HG02678 (cell line): Measurements from ENCODE around the gene TAOK3.
"Not testable (repeated sequence)": the region's sequence is repeated elsewhere in the genome, so short reads cannot be mapped to it uniquely, and the experiment has no call there.

ENCODE experiments used
- ATAC-seq: cut with Tn5 transposase; IDR thresholded peaks from one replicate; pipeline ENCODE4 v1.9.1; 2021; ENCODE audit warnings: mild to moderate bottlenecking, moderate library complexity; ENCODE audit not compliant: unreplicated experiment

TAOK3 gene

DNA sequence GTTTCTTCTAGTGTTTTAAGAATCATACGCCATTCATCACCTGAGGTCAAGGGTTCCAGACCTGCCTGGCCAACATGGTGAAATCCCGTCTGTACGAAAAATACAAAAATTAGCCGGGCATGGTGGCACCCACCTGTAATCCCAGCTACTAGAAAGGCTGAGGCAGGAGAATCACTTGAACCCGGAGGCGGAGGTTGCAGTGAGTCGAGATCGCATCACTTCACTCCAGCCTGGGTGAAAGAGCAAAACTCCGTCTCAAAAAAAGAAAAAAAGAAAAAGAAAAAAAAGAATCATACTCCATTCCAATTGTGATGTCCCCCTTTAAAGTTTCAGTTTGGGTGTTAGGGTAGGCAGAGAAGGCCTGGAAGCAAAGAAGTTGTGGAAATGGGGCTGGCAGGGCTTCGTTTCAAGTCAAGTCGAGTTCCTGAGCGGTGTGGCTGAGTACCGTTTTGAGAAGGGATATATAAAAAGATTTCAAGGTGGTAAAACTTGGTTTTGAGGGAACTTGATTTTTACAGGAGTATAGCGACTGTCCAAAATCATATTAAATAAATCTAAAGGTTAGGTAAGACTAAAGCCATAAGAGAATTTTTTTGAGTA is 1.5 kb upstream of the TAOK3 start:
- no peak for ATAC-seq

DNA sequence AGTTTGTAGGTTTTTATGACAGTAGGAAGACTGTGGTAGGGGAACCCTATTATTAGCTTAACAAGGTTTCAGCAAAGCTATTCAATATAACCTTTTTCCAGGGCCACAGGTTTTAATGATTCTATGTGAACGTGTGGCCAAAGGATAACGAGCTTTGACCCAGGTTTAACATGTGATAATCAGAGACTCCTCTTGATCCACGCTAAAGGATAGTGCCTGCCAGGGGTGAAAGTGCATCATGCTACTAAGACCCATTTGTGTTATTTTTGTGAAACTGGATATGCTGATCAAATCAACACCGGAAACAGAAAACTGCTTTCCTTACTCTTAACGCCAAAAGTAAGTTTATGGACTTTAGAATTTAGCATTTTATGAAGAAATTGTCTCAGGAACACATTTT is 909 bp upstream of the TAOK3 start:
- ATAC-seq, result no peak

DNA sequence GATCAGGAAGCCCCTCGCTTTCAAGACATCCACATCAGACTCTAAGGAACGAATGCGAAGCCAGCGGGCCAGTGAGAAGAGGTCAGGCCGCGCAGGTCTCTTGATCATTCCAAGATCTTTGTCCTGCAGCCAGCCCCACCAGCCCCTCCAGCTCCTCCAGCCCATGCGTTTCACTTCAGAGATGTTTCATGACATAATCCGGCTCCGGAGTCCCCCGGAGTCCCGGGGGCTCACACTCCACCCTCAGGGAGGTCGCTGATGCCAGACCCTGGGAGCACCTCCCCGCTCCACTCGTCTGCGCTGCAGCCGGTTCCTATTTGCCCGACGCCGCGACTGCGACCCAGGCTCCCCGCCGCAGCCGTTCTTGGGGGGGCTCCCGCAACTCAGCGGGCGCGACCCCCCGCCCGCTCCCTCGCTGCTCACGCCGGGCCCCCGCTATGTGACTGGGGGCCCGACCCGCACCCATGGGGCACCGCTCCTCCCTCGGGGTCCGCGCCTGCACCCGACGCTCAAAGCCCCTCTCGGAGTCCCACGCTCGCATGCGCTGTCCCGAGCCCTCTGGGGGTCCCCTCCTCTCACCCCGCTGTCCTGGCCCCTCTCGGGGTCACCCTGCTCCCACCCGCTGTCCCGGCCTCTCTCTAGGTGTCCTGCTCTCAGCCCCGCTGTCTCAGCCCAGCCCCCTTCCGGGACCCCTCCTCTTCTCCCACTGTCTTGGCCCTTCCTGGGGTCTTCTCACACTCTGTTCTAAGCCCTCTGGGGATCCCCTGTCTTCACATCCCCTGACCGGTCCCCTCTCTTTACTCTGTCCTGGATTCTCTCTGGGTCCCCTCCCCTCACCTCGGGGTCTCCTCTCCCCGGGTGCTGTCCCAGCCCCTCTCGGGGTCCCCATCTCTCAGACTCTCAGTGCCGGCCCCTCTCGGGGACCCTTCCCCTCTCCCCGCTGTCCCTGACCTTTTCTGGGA is 1.1 kb downstream of the TAOK3 start:
- no peak for ATAC-seq

DNA sequence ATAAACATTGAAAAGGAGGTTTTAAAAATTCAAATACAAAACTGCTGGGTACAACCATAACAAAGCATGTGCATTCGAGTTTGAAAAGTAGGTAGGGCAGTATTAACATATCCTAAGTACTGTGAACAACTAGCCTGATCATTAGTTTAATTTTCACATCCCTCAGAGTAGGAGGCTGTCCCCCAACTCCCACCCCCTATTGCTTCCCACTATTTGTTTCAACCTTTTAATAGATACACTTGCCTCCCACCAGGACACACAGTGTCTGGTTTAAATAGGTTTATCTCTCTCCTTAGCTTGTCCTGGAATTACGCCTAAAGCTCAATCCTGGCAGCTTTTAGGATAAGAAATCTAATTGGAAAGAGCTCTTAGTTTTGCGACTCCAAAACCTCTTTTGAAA is 2.1 kb downstream of the TAOK3 start:
- ATAC-seq, result no peak

DNA sequence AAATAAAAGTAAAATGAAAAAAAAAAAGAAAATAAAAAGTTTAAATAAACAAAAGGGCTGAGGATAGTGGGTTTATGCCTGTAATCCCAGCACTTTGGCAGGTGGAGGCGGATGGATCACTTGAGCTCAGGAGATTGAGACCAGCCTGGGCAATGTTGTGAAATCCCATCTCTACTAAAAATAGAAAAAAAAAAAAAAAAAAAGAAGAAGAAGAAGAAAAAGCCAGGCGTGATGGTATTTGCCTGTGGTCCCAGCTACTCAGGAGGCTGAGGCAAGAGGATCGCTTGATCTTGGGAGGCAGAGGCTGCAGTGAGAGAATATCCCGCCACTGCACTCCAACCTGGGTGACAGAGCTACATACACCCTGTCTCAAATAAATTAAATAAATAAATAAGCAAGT is 3.9 kb downstream of the TAOK3 start:
- no peak for ATAC-seq

DNA sequence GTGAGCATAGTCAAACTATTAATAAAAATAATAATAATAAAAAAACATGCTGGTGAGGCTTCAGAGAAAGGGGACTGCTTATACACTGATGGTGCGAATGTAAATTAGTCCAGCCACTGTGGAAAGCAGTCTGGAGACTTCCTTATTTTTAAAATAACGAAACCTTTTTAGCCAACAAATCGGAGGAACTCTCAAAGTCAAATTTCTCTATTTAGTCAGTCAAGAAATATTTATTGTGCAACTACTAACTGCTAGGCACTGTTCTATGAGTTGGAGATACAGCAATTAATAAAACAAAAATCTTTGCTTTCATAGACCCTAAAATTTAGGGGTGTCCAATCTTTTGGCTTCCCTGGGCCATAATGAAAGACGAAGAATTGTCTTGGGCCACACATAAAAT is 10.8 kb downstream of the TAOK3 start:
- no peak for ATAC-seq

DNA sequence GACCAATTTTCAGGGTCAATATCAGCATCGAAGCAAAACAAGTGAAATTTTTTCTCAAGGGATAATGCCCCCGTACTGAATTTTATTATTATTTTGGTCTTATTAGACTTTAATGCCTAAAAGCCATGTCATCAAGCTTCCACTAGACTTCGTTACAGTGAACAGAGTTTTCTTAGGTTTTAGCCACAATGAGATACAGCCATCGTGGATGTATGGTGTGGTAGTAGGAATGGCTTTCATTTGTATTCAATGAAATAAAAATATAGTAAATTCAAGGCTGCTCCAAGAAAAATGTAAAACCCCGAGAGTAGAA is 11.7 kb downstream of the TAOK3 start:
- no peak for ATAC-seq

DNA sequence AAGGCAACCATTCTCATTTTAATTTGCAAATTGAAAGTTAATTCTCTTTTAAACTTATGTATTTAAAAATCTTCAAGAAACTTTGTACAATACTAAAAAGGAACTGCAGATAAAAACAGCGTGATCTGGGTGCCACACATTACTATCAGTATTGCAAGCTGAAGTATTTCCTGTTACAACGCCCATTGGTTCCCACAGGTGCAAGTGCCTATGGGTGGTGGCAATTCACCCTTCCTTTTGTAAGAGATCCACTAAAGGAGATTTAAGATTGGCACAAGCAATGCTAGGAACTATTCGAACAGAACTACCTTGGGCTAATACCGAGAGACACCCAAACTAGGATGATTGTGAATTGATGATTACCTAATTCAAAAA is 13.2 kb downstream of the TAOK3 start:
- ATAC-seq, result no peak

DNA sequence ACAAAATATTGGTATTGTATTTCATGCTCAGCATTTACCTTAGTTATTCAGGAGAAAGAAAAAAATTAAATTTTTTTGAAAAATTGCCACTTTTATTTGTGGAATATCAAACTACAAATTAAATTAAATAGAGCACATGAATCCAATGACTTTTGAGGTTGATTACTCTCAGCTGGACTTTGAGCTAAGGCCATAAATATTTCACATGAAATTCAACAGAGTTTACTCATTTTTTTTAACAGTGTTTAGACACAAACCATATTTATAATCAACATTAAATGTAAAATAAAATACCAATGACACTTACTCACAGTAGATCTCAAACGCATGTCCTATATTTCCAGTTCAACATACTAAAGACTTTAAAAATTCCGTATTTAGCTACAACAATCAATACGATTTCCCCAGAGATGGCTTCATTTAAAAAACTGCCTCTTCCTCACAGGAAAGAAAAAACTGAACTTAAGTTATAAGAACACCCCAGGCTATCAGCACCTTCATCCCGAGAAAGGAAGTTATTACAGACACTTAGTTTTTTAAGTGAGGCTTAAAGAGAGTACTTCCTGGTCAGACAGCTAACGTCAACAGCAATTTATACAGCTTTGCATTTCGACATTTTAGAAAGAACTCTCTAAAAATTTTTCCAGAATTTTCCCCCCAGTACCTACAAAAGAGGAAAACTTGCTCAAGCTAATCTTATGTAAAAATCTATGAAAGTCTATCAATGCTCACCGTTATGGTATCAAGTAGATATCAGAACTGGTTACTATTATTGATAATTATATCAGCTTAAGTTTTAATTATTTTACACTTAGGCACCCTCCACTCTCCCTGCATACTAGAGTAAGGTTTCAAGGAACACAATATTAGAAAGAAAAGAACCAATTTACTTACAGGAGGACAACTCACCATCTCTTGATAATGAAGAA is 13.8 kb downstream of the TAOK3 start:
- ATAC-seq, result no peak

DNA sequence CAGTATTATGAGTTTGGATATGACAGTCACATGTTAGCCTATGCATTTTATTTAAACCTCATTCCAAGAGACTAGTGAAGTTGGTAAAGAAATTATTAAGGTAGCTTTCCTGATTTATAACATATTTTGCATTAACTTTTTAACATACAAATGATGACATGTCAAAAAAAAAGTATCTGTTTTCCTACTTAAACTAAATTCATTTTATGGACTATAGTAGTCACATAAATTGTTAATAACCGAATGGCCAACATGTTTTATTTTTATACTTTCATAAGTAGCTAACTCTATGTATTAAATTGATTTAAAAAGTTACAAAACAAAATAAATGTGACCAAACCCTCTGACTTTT is 14.7 kb downstream of the TAOK3 start:
- ATAC-seq, result no peak

DNA sequence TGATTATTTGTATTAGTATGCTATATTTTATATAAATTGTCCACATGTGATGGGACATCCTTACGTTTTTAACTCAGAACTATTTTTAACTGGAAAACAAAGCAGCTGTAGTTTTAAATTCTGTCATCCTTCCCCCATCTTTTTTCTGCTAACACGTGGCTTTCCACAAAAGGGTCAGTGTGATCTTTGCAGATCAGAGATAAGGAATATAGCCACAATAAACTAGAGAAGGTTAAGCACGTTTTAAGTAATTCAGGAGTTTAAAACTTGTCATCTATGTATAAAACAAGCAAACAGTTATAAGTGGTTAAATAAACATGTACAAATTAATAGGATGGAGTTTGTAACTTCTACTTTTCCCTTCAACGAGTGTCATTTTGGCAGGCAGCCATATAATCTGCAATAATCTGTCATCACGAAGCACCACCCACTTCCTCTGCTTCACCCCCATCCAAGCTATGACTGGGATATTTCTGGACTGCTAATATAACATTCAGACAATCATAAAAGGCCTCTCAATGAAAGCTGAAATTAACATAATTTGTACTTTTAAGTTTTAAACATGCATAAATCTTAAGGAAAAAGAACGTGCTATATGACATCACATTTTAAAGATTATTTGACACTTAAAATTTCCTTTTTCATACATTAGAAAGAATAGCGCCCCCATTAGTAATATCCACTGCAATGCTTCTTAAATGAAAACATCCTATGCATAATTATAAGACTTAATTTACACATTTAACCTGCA is 15.3 kb downstream of the TAOK3 start:
- peak; percentile 50 for ATAC-seq

DNA sequence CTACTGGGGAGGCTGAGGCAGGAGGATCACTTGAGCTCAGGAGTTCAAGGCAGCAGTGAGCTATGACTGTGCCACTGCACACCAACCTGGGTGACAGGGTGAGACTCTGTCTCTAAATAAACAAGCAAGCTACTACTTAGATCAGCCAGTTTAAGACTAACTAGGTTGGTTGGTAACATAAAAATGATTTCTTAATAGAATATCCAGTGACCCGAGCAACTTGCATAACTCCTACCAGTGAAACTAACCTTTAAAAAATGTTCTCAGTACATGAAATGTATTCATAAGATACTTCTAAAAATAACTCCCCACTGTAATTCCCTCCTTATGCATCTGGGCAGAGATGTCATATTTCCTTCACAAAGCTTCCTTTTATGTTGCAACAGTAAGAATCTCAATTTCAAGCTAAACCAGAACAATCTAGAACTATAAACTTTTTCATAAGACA is 15.9 kb downstream of the TAOK3 start:
- peak; percentile 37 for ATAC-seq

DNA sequence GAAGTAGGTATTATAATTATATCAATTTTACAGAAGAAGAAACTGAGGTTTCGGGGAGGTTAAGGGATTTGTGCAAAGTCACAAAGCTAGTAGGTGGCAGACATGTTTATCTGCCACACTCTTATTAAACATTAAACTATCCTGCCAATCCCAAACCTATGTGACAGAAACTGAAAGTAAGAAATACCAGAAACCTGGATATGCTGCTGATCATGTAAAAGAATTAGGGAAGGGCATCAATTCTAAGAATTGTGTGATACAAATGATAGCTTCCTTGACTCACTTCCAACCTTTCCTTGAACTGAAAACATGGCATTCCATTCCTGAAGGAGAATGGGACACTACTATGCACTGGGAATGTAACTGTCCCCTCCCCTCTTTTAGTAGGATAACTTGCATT is 16.9 kb downstream of the TAOK3 start:
- ATAC-seq, result no peak

DNA sequence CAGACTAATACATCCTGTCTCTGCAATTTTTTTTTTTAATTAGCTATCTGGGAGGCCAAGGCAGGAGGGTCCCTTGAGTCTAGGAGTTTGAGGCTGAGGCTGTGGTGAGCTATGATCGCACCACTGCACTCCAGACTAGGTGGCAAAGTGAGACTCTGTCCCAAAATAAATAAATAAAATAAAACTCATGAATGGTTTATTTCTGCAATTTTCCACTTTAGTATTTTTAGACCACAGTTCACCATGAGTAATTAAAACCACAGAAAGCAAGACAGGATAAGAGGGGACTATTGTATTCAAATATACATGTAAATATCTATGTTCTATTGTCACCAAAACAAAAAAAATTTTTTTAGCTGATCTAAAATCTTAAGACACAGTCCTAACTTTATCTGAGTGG is 17.8 kb downstream of the TAOK3 start:
- no peak for ATAC-seq

DNA sequence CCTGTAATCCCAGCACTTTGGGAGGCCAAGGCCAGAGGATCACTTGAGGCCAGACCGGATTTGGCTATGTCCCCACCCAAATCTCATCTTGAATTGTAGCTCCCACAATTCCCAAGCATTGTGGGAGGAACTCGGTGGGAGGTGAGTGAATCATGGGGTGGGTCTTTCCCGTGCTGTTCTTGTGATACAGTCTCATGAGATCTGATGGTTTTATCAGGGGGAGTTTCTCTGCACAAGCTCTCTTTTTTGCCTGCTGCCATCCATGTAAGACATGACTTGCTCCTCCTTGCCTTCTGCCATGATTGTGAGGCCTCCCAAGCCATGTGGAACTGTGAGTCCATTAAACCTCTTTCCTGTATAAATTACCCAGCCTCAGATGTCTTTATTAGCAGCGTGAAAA is 18.2 kb downstream of the TAOK3 start:
- not testable (repeated sequence) for ATAC-seq

DNA sequence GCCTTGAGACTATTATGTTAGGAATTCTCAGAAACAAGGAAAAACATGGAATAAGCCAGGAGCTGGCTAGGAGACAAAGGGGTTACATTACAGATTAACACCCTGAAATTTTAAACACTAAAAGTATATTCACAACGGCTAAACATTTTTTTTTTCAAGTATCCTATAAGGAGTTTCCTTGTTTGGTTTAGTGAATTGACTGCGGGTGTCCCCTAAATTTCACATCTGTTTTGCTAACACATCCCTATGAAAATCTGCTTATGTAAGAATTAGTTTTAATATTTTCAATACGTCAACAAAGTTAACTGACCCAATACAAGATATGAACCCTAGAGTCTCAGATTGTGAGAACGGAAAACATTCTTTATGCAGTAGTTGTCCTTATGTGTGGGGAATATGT is 19.0 kb downstream of the TAOK3 start:
- ATAC-seq, result no peak

DNA sequence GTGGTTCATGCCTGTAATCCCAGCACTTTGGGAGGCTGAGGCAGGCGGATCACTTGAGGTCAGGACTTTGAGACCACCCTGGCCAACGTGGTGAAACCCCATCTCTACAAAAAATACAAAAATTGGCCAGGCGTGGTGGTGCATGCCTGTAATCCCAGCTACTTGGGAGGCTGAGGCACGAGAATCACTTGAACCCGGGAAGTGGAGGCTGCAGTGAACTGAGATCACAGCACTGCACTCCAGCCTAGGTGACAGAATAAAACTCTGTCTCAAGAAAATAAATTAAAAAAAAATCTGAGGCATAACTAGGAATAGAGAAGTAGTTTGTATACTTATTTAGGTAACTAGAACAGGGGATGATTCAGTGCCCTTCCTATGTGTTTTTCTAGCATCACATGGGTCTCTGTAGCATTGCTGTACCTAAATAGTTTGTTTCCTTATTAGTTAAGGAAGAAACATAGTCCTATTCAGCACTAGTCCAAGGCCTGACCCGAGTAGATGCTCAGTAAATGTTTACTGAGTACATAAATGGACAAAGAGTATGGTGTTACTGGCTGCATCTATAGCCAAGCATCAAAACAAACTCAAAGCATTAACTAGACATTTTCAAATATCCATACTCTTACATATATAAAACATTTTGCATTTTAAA is 21.7 kb downstream of the TAOK3 start:
- ATAC-seq, result no peak

DNA sequence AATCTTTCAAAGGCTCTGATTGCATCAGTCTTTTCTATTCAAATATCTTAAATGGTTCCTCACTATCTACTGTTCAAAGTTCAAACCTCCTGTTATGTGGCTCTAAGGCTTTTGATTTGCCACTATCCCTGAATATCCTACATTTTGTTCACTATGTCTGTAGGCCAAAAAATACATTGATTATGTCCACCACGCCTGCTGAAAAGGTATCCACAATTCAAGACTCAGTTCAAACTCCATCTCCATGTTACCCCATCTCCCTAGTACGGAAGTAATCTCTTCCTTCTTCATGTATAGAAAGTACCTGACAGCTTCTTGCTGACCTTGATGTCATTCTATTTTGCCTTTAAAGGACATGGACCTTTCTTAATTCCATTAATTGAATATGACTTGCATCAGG is 24.8 kb downstream of the TAOK3 start:
- no peak for ATAC-seq

DNA sequence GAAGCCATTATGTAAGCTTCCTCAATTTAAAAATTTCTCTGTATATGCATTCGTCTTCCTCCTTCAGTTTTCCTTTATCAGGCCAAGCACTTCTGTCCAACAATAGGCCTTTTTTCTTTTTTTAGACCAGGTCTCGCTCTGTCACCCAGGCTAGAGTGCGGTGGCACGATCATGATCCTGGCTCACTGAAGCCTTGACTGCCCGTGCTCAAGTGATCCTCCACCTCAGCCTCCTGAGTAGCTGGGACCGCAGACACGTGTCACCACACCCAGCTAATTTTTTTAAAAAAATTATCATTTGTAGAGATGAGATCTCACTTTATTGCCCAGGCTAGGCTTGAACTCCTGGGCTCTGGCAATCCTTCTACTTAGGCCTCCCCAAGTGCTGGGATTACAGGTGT is 25.8 kb downstream of the TAOK3 start:
- peak; percentile 76 for ATAC-seq

DNA sequence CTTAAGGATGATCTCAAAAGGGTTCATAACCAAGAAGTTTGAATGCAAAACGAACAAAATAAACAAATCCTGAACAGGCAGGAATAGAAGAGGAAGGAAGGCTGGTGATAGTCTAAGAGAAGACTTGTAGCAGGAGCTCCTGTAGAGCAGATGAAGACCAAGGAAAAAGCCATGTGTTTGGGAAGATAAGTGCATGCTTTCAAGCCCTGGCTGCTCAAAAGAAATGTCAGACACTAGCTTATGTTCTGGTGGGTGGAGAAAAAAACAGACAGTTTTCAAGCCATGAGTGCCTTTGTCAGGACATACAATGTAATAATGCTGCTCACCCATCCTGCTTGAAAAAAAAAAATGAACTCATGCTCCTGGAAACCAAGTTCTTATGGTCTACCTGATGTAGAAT is 27.4 kb downstream of the TAOK3 start:
- ATAC-seq, result no peak
